ENCODE results near the gene STK11IP.
"Not testable (repeated sequence)": the region's sequence is repeated elsewhere in the genome, so short reads cannot be mapped to it uniquely, and the experiment has no call there.

STK11IP gene

GRCh38 chr2:219650426-219651248, 53.0 kb downstream of the STK11IP start:
- DNase-seq (ENCODE audit: low read depth): no peak

- not testable (repeated sequence) for DNase-seq (ENCODE audit: low read depth)
These were observed 54.0 kb downstream of the STK11IP start for GRCh38 chr2:219651656-219652055.

- no peak for DNase-seq (ENCODE audit: low read depth)
These were observed 58.9 kb downstream of the STK11IP start for GRCh38 chr2:219656526-219656925.

GRCh38 chr2:219658196-219658846, 60.7 kb downstream of the STK11IP start:
- DNase-seq (ENCODE audit: low read depth): no peak

GRCh38 chr2:219658874-219659273, 61.2 kb downstream of the STK11IP start:
- DNase-seq (ENCODE audit: low read depth): no peak

GRCh38 chr2:219661197-219661954, 63.7 kb downstream of the STK11IP start:
- DNase-seq (ENCODE audit: low read depth): no peak

GRCh38 chr2:219661955-219662395, 64.3 kb downstream of the STK11IP start:
- DNase-seq (ENCODE audit: low read depth): no peak

- DNase-seq (ENCODE audit: low read depth): no peak
These were observed 64.9 kb downstream of the STK11IP start for GRCh38 chr2:219662566-219662965.

- DNase-seq (ENCODE audit: low read depth): no peak
These were observed 65.6 kb downstream of the STK11IP start for GRCh38 chr2:219663116-219663762.

- no peak for DNase-seq (ENCODE audit: low read depth)
These were observed 66.4 kb downstream of the STK11IP start for GRCh38 chr2:219664041-219664440.

GRCh38 chr2:219664944-219665343, 67.3 kb downstream of the STK11IP start:
- no peak for DNase-seq (ENCODE audit: low read depth)

GRCh38 chr2:219665926-219666325, 68.3 kb downstream of the STK11IP start:
- no peak for DNase-seq (ENCODE audit: low read depth)

Data from activated T-helper 1 cell treated with Interleukin-2 at 50 U/mL for 16 hours (primary cell).